ENCODE measurements around the gene MSMB.

- TF ChIP-seq CTCF (IDR thresholded peaks at IDR 0.05) = no peak
- TF ChIP-seq EP300 (IDR thresholded peaks at IDR 0.05) = no peak
Measured at GRCh38 chr10:46000538-46000937, 45.5 kb downstream of the MSMB start.
